K562 (cell line): ENCODE results near the gene C1orf122. TPM values are rescaled to one million over a fixed set of nuclear protein-coding genes. Genes with fewer than 3 reads are reported as not detected.

Experiments
- ATF6 ChIP-seq: sonication (generic); formaldehyde crosslinking; IDR thresholded peaks from 2 replicates; pipeline ENCODE4 v1.4.0; 2020; ENCODE audit warnings: mild to moderate bottlenecking, missing genetic modification reagents
- E2F1 ChIP-seq: sonication (generic); formaldehyde crosslinking; IDR thresholded peaks from 2 replicates; pipeline ENCODE4 v1.8.1; 2023; ENCODE audit warnings: mild to moderate bottlenecking, missing genetic modification reagents, moderate library complexity
- E2F4 ChIP-seq: sonication (generic); formaldehyde crosslinking; IDR thresholded peaks from 2 replicates; pipeline ENCODE4 v1.8.0; 2022; ENCODE audit warnings: mild to moderate bottlenecking, low read depth, missing genetic modification reagents
- FOXJ2 ChIP-seq: fragments of 200-800 bp; sonication (Bioruptor generic); IDR thresholded peaks from 2 replicates; pipeline ENCODE4 v1.6.1; 2016; ENCODE audit warnings: missing genetic modification characterization, missing compliant biosample characterization
- FOXK1 ChIP-seq: sonication (generic); formaldehyde crosslinking; IDR thresholded peaks from 2 replicates; pipeline ENCODE4 v1.8.0; 2022; ENCODE audit warnings: missing genetic modification reagents, mild to moderate bottlenecking, borderline replicate concordance
- GABPA ChIP-seq: fragments of 200-800 bp; sonication (Bioruptor generic); conservative IDR thresholded peaks from 2 replicates; pipeline ENCODE4 v1.6.1; 2016; ENCODE audit warnings: low read depth, missing genetic modification characterization, missing compliant biosample characterization
- HINFP ChIP-seq: fragments of 450-650 bp; conservative IDR thresholded peaks from 2 replicates; pipeline ENCODE4 v1.6.1; 2016; ENCODE audit warnings: missing genetic modification characterization, low read depth, mild to moderate bottlenecking, control low read depth, missing compliant biosample characterization
- ID3 ChIP-seq, 2 experiments: fragments of 250-450 bp in 1 of 2; fragments of 450-650 bp in 1 of 2; sonication (Bioruptor Pico) in 1 of 2; IDR thresholded peaks; 2 replicates each; pipeline versions ENCODE4 v1.6.1 to v1.8.0; 2016 to 2021; ENCODE audit warnings: mild to moderate bottlenecking in 2 of 2, moderate library complexity in 2 of 2, missing compliant biosample characterization in 1 of 2, missing genetic modification characterization in 1 of 2
- KAT7 ChIP-seq: sonication (generic); formaldehyde crosslinking; IDR thresholded peaks from 2 replicates; pipeline ENCODE4 v1.8.0; 2022; ENCODE audit warnings: missing genetic modification reagents, mild to moderate bottlenecking, borderline replicate concordance
- MAX ChIP-seq: sonication (generic); formaldehyde crosslinking; IDR thresholded peaks from 2 replicates; pipeline ENCODE4 v1.9.0; 2022; ENCODE audit warnings: mild to moderate bottlenecking, missing genetic modification reagents
- MBD1 ChIP-seq: fragments of 250-450 bp; sonication (Bioruptor Pico); IDR thresholded peaks from 2 replicates; pipeline ENCODE4 v1.8.0; 2022; ENCODE audit warnings: inconsistent platforms
- MED1 ChIP-seq: sonication (generic); formaldehyde crosslinking; IDR thresholded peaks from 2 replicates; pipeline ENCODE4 v1.8.1; 2023; ENCODE audit warnings: missing genetic modification reagents, borderline replicate concordance
- NFXL1 ChIP-seq: fragments of 450-650 bp; formaldehyde crosslinking; IDR thresholded peaks from 2 replicates; pipeline ENCODE4 v1.4.0; 2021; ENCODE audit warnings: mild to moderate bottlenecking
- POLR2B ChIP-seq: fragments of 450-650 bp; IDR thresholded peaks from 2 replicates; pipeline ENCODE4 v1.6.1; 2018; ENCODE audit warnings: low read depth; ENCODE audit not compliant: partially characterized antibody
- SMAD4 ChIP-seq: fragments of 250-450 bp; sonication (Bioruptor Pico); conservative IDR thresholded peaks from 2 replicates; pipeline ENCODE4 v1.8.0; 2021; ENCODE audit warnings: inconsistent platforms, mild to moderate bottlenecking, moderate library complexity
- ZNF165 ChIP-seq: fragments of 250-450 bp; sonication (Bioruptor Pico); IDR thresholded peaks from 2 replicates; pipeline ENCODE4 v1.4.0; 2020; ENCODE audit warnings: borderline replicate concordance
- polyA plus RNA-seq, 8 experiments: library from polyadenylated mRNA; depleted of rRNA in 4 of 8; stranded (reverse) in 5 of 8; unstranded in 3 of 8; fragments of >200 nt; fragmentation: Nextera tagmentation in 2 of 8; fragmentation: Illumina TruSeq in 1 of 8; extraction: Ambion mirVana in 2 of 8; extraction: Trizol in 1 of 8; gene quantifications; 2 replicates each; pipeline versions ENCODE4 v1.2.1 to v1.2.3, GENCODE V29; 2011 to 2014; ENCODE audit warnings: inconsistent platforms in 1 of 8, missing spikeins in 1 of 8
- total RNA-seq, 7 experiments: library from RNA; depleted of rRNA in 6 of 7; stranded (reverse); fragments of >200 nt in 6 of 7; fragmentation: Illumina TruSeq in 2 of 7; extraction: Trizol in 2 of 7; gene quantifications; 2 replicates each; pipeline versions ENCODE4 v1.2.1 to v1.2.3, GENCODE V29; 2011 to 2021; ENCODE audit warnings: low replicate concordance in 1 of 7

C1orf122 gene
- total and polyA plus RNA-seq, 9 of the 15 experiments (the other 6 are each of a cell fraction or from before 2014, with no cell fraction given): 3.6 to 70.9 (median 17.3) TPM

- TF ChIP-seq FOXK1 (CRISPR knock-in tag) (peak; percentile 99), FOXJ2 (tag) (peak; percentile 53; the same call in 1 of the 2 replicates), ID3 (CRISPR knock-in tag; IDR thresholded peaks at IDR 0.05) (no peak), ID3 (tag; IDR thresholded peaks at IDR 0.05) (no peak), NFXL1 (CRISPR knock-in tag) (no peak), SMAD4 (peak; percentile 86), KAT7 (CRISPR knock-in tag) (no peak), GABPA (tag) (no peak), ATF6 (CRISPR knock-in tag) (peak; percentile 100), HINFP (peak; percentile 57), MAX (CRISPR knock-in tag) (peak; percentile 77), ZNF165 (no peak), POLR2B (no peak), E2F1 (peak; percentile 99), MBD1 (CRISPR knock-in tag) (no peak), E2F4 (CRISPR knock-in tag) (peak; percentile 95), MED1 (CRISPR knock-in tag) (peak; percentile 86; the same call in 1 of the 2 replicates)
Measured at GRCh38 chr1:37764414-37764825, 43.2 kb upstream of the C1orf122 start (continued).
